GM19239 (cell line): ENCODE measurements around the gene ADGRD1.

Experiments
- DNase-seq: peaks from one replicate; pipeline ENCODE4 v3.0.0; 2011; ENCODE audit warnings: low spot score; ENCODE audit not compliant: insufficient read length
- FAIRE-seq: peaks from 2 replicates; lab custom pipeline; 2011; peaks lifted over from hg19 to GRCh38; lab: Jason Lieb, UNC

The ADGRD1 gene

GRCh38 chr12:131017477-131017991 lies 63.8 kb downstream of the ADGRD1 start:
- no peak for DNase-seq
- no peak for FAIRE-seq

- no peak for DNase-seq
- no peak for FAIRE-seq
Measured at GRCh38 chr12:131018019-131018620, 64.4 kb downstream of the ADGRD1 start.

- FAIRE-seq (no peak), DNase-seq (no peak)
Measured at GRCh38 chr12:131018808-131019397, 65.2 kb downstream of the ADGRD1 start.

GRCh38 chr12:131020326-131021153 lies 66.8 kb downstream of the ADGRD1 start:
- FAIRE-seq (no peak), DNase-seq (no peak)

- FAIRE-seq (no peak), DNase-seq (no peak)
Measured at GRCh38 chr12:131021154-131021541, 67.4 kb downstream of the ADGRD1 start.

- DNase-seq (no peak), FAIRE-seq (no peak)
Measured at GRCh38 chr12:131024026-131024425, 70.3 kb downstream of the ADGRD1 start.

GRCh38 chr12:131024721-131025120 lies 71.0 kb downstream of the ADGRD1 start:
- FAIRE-seq (no peak), DNase-seq (no peak)

GRCh38 chr12:131025234-131025633 lies 71.5 kb downstream of the ADGRD1 start:
- FAIRE-seq (no peak), DNase-seq (no peak)

GRCh38 chr12:131025939-131026702 lies 72.4 kb downstream of the ADGRD1 start:
- FAIRE-seq (no peak), DNase-seq (no peak)

GRCh38 chr12:131026754-131027153 lies 73.0 kb downstream of the ADGRD1 start:
- FAIRE-seq (no peak), DNase-seq (no peak)

- DNase-seq (no peak), FAIRE-seq (no peak)
Measured at GRCh38 chr12:131027264-131027663, 73.6 kb downstream of the ADGRD1 start.

- FAIRE-seq (no peak), DNase-seq (no peak)
Measured at GRCh38 chr12:131027876-131028586, 74.3 kb downstream of the ADGRD1 start.

- DNase-seq (no peak), FAIRE-seq (no peak)
Measured at GRCh38 chr12:131028587-131029338, 75.1 kb downstream of the ADGRD1 start.

- FAIRE-seq (no peak), DNase-seq (no peak)
Measured at GRCh38 chr12:131030472-131031328, 77.0 kb downstream of the ADGRD1 start.

GRCh38 chr12:131032082-131032750 lies 78.5 kb downstream of the ADGRD1 start:
- no peak for DNase-seq
- no peak for FAIRE-seq

- no peak for FAIRE-seq
Measured at GRCh38 chr12:131033486-131033885, 79.8 kb downstream of the ADGRD1 start.

GRCh38 chr12:131033886-131034482 lies 80.3 kb downstream of the ADGRD1 start:
- DNase-seq (no peak), FAIRE-seq (no peak)

More at GRCh38 chr12:131033486-131033885, 79.8 kb downstream of the ADGRD1 start:
- no peak for DNase-seq
